ENCODE measurements around the gene ADSS1.

ADSS1 gene

GRCh38 chr14:104793703-104793959, 69.6 kb downstream of the ADSS1 start:
- in situ Hi-C loops (cut with HindIII; ENCODE audit: low pct_ligation_motif_present, low pct_unique_long_range_greater_than_20kb, low sequenced_read_pairs): no loop called here
- no peak for DNase-seq

GRCh38 chr14:104794099-104794498, 70.1 kb downstream of the ADSS1 start:
- in situ Hi-C loops (cut with HindIII; ENCODE audit: low pct_ligation_motif_present, low pct_unique_long_range_greater_than_20kb, low sequenced_read_pairs): no loop called here
- peak; percentile 12 for DNase-seq

- in situ Hi-C loops (cut with HindIII; ENCODE audit: low pct_ligation_motif_present, low pct_unique_long_range_greater_than_20kb, low sequenced_read_pairs): no loop called here
- DNase-seq: peak; percentile 36
These were observed 70.6 kb downstream of the ADSS1 start for GRCh38 chr14:104794631-104794992.

GRCh38 chr14:104794993-104795780, 71.2 kb downstream of the ADSS1 start, which contains the start of gene AKT1:
AKT1 (minus strand) TSS chr14:104795748; CDS start chr14:104792643, 3,105 bp downstream.
- peak; percentile 18 for DNase-seq
- in situ Hi-C loops (cut with HindIII; ENCODE audit: low pct_ligation_motif_present, low pct_unique_long_range_greater_than_20kb, low sequenced_read_pairs): no loop called here

GRCh38 chr14:104795781-104796686, 72.0 kb downstream of the ADSS1 start:
- peak; percentile 49 for DNase-seq
- in situ Hi-C loops (cut with HindIII; ENCODE audit: low pct_ligation_motif_present, low pct_unique_long_range_greater_than_20kb, low sequenced_read_pairs): no loop called here

- in situ Hi-C loops (cut with HindIII; ENCODE audit: low pct_ligation_motif_present, low pct_unique_long_range_greater_than_20kb, low sequenced_read_pairs): no loop called here
These were observed 72.7 kb downstream of the ADSS1 start for GRCh38 chr14:104796687-104797081.

More at GRCh38 chr14:104796687-104797081, 72.7 kb downstream of the ADSS1 start:
- no peak for DNase-seq

Measured in ACHN (cell line).